ENCODE data around the gene LIPG.

Gene LIPG

DNA sequence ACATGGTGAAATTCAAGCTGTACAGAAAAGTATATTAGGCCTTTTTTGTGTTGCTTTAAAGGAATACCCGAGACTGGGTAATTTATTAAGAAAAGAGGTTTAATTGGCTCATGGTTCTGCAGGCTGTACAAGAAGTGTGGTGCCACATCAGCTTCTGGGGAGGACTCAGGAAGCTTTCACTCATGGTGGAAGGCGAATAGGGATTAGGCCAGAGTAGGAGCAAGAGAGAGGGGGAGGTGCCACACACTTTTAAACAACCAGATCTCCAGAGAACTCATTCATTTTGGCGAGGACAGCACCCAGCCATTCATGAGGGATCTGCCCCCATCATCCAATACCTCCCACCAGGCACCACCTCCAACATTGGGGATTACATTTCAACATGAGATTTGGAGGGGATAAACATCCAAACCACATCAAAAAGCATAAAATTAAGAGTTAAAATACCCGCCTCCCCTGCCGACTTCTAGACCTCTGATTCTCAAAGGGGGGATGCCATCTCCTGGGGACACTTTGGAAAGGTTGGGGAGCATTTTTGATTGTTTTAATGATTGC lies 15.1 kb upstream of the LIPG start:
- no peak for ATAC-seq
- no peak for TF ChIP-seq PPARA (CRISPR knock-in tag; IDR thresholded peaks at IDR 0.05; ENCODE audit: borderline replicate concordance)
- TF ChIP-seq TCF4 (CRISPR knock-in tag; IDR thresholded peaks at IDR 0.05; ENCODE audit: borderline replicate concordance), result no peak
- TF ChIP-seq, protein P1, sequence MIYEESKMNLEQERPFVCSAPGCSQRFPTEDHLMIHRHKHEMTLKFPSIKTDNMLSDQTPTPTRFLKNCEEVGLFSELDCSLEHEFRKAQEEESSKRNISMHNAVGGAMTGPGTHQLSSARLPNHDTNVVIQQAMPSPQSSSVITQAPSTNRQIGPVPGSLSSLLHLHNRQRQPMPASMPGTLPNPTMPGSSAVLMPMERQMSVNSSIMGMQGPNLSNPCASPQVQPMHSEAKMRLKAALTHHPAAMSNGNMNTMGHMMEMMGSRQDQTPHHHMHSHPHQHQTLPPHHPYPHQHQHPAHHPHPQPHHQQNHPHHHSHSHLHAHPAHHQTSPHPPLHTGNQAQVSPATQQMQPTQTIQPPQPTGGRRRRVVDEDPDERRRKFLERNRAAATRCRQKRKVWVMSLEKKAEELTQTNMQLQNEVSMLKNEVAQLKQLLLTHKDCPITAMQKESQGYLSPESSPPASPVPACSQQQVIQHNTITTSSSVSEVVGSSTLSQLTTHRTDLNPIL (CRISPR knock-in tag; IDR thresholded peaks at IDR 0.05; ENCODE audit: low read depth), result no peak
- TF ChIP-seq ZFP3 (CRISPR knock-in tag; IDR thresholded peaks at IDR 0.05), result no peak

DNA sequence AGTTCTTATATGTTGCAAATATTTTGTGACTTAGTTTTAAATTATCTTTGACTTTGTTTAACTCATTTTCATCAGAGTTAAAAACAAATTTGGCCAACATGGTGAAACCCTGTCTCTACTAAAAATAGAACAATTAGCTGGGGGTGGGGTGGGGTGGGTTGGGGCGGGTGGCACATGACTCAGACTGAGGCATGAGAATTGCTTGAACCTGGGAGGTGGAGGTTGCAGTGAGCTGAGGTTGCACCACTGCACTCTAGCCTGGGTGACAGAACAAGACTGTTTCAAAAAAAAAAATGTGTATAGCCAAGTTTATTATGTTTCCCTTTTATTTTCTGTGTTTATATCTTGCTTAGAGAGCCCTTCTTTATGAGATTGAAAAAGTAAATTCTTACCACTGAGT lies 14.2 kb upstream of the LIPG start:
- peak; percentile 48 for ATAC-seq
- TF ChIP-seq GLIS3 (CRISPR knock-in tag; IDR thresholded peaks at IDR 0.05), result no peak

DNA sequence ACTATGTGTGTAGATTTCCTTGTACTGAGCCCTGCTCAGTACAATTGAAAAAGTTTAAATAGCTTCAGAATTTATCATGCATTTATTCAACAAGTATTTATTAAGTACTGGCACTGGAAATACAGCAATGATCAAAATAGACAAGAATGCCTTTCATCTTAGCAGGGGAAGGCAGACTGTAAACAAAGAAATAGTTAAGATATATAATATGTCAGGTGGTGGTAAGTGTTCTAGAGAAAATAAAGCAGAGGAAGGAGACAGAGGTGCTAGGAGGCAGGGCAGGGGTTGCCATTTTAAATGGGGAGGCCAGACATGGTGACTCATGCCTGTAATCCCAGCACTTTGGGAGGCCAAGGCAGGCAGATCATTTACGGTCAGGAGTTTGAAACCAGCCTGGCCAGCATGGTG lies 13.6 kb upstream of the LIPG start:
- TF ChIP-seq ARNTL (CRISPR knock-in tag; IDR thresholded peaks at IDR 0.05; ENCODE audit: borderline replicate concordance, low read depth) (no peak), PPARA (CRISPR knock-in tag; IDR thresholded peaks at IDR 0.05; ENCODE audit: borderline replicate concordance) (no peak), BACH2 (CRISPR knock-in tag; IDR thresholded peaks at IDR 0.05; ENCODE audit: borderline replicate concordance) (no peak), ZFP3 (CRISPR knock-in tag; IDR thresholded peaks at IDR 0.05) (no peak), ESRRG (CRISPR knock-in tag; IDR thresholded peaks at IDR 0.05) (no peak), TCF4 (CRISPR knock-in tag; IDR thresholded peaks at IDR 0.05; ENCODE audit: borderline replicate concordance) (no peak), CSDC2 (CRISPR knock-in tag; IDR thresholded peaks at IDR 0.05) (no peak), ZFP30 (CRISPR knock-in tag; IDR thresholded peaks at IDR 0.05) (no peak)
- TF ChIP-seq, protein P2, sequence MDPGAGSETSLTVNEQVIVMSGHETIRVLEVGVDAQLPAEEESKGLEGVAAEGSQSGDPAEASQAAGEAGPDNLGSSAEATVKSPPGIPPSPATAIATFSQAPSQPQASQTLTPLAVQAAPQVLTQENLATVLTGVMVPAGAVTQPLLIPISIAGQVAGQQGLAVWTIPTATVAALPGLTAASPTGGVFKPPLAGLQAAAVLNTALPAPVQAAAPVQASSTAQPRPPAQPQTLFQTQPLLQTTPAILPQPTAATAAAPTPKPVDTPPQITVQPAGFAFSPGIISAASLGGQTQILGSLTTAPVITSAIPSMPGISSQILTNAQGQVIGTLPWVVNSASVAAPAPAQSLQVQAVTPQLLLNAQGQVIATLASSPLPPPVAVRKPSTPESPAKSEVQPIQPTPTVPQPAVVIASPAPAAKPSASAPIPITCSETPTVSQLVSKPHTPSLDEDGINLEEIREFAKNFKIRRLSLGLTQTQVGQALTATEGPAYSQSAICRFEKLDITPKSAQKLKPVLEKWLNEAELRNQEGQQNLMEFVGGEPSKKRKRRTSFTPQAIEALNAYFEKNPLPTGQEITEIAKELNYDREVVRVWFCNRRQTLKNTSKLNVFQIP (CRISPR knock-in tag; IDR thresholded peaks at IDR 0.05; ENCODE audit: borderline replicate concordance, low read depth), result no peak
- TF ChIP-seq, protein P3, sequence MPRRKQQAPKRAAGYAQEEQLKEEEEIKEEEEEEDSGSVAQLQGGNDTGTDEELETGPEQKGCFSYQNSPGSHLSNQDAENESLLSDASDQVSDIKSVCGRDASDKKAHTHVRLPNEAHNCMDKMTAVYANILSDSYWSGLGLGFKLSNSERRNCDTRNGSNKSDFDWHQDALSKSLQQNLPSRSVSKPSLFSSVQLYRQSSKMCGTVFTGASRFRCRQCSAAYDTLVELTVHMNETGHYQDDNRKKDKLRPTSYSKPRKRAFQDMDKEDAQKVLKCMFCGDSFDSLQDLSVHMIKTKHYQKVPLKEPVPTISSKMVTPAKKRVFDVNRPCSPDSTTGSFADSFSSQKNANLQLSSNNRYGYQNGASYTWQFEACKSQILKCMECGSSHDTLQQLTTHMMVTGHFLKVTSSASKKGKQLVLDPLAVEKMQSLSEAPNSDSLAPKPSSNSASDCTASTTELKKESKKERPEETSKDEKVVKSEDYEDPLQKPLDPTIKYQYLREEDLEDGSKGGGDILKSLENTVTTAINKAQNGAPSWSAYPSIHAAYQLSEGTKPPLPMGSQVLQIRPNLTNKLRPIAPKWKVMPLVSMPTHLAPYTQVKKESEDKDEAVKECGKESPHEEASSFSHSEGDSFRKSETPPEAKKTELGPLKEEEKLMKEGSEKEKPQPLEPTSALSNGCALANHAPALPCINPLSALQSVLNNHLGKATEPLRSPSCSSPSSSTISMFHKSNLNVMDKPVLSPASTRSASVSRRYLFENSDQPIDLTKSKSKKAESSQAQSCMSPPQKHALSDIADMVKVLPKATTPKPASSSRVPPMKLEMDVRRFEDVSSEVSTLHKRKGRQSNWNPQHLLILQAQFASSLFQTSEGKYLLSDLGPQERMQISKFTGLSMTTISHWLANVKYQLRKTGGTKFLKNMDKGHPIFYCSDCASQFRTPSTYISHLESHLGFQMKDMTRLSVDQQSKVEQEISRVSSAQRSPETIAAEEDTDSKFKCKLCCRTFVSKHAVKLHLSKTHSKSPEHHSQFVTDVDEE (CRISPR knock-in tag; IDR thresholded peaks at IDR 0.05), result no peak
- TF ChIP-seq, protein P4, sequence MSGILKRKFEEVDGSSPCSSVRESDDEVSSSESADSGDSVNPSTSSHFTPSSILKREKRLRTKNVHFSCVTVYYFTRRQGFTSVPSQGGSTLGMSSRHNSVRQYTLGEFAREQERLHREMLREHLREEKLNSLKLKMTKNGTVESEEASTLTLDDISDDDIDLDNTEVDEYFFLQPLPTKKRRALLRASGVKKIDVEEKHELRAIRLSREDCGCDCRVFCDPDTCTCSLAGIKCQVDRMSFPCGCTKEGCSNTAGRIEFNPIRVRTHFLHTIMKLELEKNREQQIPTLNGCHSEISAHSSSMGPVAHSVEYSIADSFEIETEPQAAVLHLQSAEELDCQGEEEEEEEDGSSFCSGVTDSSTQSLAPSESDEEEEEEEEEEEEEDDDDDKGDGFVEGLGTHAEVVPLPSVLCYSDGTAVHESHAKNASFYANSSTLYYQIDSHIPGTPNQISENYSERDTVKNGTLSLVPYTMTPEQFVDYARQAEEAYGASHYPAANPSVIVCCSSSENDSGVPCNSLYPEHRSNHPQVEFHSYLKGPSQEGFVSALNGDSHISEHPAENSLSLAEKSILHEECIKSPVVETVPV (CRISPR knock-in tag; IDR thresholded peaks at IDR 0.05), result no peak
- TF ChIP-seq, protein P5, sequence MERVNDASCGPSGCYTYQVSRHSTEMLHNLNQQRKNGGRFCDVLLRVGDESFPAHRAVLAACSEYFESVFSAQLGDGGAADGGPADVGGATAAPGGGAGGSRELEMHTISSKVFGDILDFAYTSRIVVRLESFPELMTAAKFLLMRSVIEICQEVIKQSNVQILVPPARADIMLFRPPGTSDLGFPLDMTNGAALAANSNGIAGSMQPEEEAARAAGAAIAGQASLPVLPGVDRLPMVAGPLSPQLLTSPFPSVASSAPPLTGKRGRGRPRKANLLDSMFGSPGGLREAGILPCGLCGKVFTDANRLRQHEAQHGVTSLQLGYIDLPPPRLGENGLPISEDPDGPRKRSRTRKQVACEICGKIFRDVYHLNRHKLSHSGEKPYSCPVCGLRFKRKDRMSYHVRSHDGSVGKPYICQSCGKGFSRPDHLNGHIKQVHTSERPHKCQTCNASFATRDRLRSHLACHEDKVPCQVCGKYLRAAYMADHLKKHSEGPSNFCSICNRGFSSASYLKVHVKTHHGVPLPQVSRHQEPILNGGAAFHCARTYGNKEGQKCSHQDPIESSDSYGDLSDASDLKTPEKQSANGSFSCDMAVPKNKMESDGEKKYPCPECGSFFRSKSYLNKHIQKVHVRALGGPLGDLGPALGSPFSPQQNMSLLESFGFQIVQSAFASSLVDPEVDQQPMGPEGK (CRISPR knock-in tag; IDR thresholded peaks at IDR 0.05; ENCODE audit: borderline replicate concordance), result no peak
- TF ChIP-seq, protein P1 (CRISPR knock-in tag; IDR thresholded peaks at IDR 0.05; ENCODE audit: low read depth), result no peak
- peak; percentile 89 for ATAC-seq

GRCh38 chr18:49550621-49551339 lies 11.1 kb upstream of the LIPG start:
- ATAC-seq, result no peak
- TF ChIP-seq OSR1 (CRISPR knock-in tag; IDR thresholded peaks at IDR 0.05) (no peak), ARNTL (CRISPR knock-in tag; IDR thresholded peaks at IDR 0.05; ENCODE audit: borderline replicate concordance, low read depth) (no peak), ZFP3 (CRISPR knock-in tag; IDR thresholded peaks at IDR 0.05) (no peak), ZNF8 (CRISPR knock-in tag; IDR thresholded peaks at IDR 0.05) (no peak), SNAI2 (CRISPR knock-in tag; IDR thresholded peaks at IDR 0.05) (no peak), PPARA (CRISPR knock-in tag; IDR thresholded peaks at IDR 0.05; ENCODE audit: borderline replicate concordance) (no peak), RARB (CRISPR knock-in tag; IDR thresholded peaks at IDR 0.05) (no peak), ESRRG (CRISPR knock-in tag; IDR thresholded peaks at IDR 0.05) (no peak), BACH2 (CRISPR knock-in tag; IDR thresholded peaks at IDR 0.05; ENCODE audit: borderline replicate concordance) (no peak)
- TF ChIP-seq, protein P2 (CRISPR knock-in tag; IDR thresholded peaks at IDR 0.05; ENCODE audit: borderline replicate concordance, low read depth), result no peak

All from SK-N-SH treated with all-trans-retinoic acid at 6 μM for 48 hours (cell line).